Fibroblast of skin of scalp (primary cell): ENCODE data around the gene FGF14.

Experiments used
- DNase-seq: peaks from one replicate; pipeline ENCODE4 v3.0.0-alpha.2; 2013

FGF14 gene

GRCh38 chr13:101977475-101977874 lies 424.4 kb downstream of the FGF14 start:
- DNase-seq = no peak

- DNase-seq = no peak
Observed at GRCh38 chr13:101972191-101972590, 429.7 kb downstream of the FGF14 start.

GRCh38 chr13:101970341-101970740 lies 431.5 kb downstream of the FGF14 start:
- DNase-seq = no peak

- DNase-seq = no peak
Observed at GRCh38 chr13:101967781-101968180, 434.1 kb downstream of the FGF14 start.

- no peak for DNase-seq
Observed at GRCh38 chr13:101967216-101967615, 434.6 kb downstream of the FGF14 start.

- DNase-seq = no peak
Observed at GRCh38 chr13:101965096-101965495, 436.8 kb downstream of the FGF14 start.

GRCh38 chr13:101959016-101959415 lies 442.8 kb downstream of the FGF14 start:
- DNase-seq = no peak

- no peak for DNase-seq
Observed at GRCh38 chr13:101955764-101956163, 446.1 kb downstream of the FGF14 start.

- DNase-seq = no peak
Observed at GRCh38 chr13:101951114-101951513, 450.7 kb downstream of the FGF14 start.

- DNase-seq = no peak
Observed at GRCh38 chr13:101949681-101950080, 452.2 kb downstream of the FGF14 start.

- DNase-seq = no peak
Observed at GRCh38 chr13:101946401-101946800, 455.4 kb downstream of the FGF14 start.

- DNase-seq = no peak
Observed at GRCh38 chr13:101945435-101945834, 456.4 kb downstream of the FGF14 start.

- DNase-seq = no peak
Observed at GRCh38 chr13:101944521-101944920, 457.3 kb downstream of the FGF14 start.

GRCh38 chr13:101942535-101943157 lies 459.2 kb downstream of the FGF14 start:
- DNase-seq = no peak

- peak; percentile 7 for DNase-seq
Observed at GRCh38 chr13:101942038-101942437, 459.8 kb downstream of the FGF14 start.

GRCh38 chr13:101941095-101941783 lies 460.6 kb downstream of the FGF14 start:
- DNase-seq = peak; percentile 5

GRCh38 chr13:101939370-101939769 lies 462.5 kb downstream of the FGF14 start:
- DNase-seq = no peak

- DNase-seq = no peak
Observed at GRCh38 chr13:101935828-101936227, 466.0 kb downstream of the FGF14 start.

GRCh38 chr13:101931186-101931585 lies 470.7 kb downstream of the FGF14 start:
- DNase-seq = no peak

- peak; percentile 1 for DNase-seq
Observed at GRCh38 chr13:101930331-101930730, 471.5 kb downstream of the FGF14 start.

GRCh38 chr13:101925731-101926130 lies 476.1 kb downstream of the FGF14 start:
- no peak for DNase-seq

- peak; percentile 34 for DNase-seq
Observed at GRCh38 chr13:101919541-101920181, 482.2 kb downstream of the FGF14 start.

- no peak for DNase-seq
Observed at GRCh38 chr13:101917833-101918661, 483.8 kb downstream of the FGF14 start.
